A549 (cell line): Measurements from ENCODE around the gene SH3RF3.

Source experiments
- CBX8 ChIP-seq: fragments of 200-600 bp; sonication (generic); IDR thresholded peaks from 2 replicates; pipeline ENCODE4 v1.6.1; 2016
- CEBPB ChIP-seq, 2 experiments: fragments of >200 bp in 1 of 2; sonication (Bioruptor Twin) in 1 of 2; formaldehyde crosslinking in 1 of 2; IDR thresholded peaks; 2 replicates each; pipeline ENCODE4 v1.6.1; 2012 to 2016
- HDAC2 ChIP-seq: fragments of 200-600 bp; sonication (generic); IDR thresholded peaks from 2 replicates; pipeline ENCODE4 v1.6.1; 2016
- RCOR1 ChIP-seq: fragments of 150-350 bp; IDR thresholded peaks from 2 replicates; pipeline ENCODE4 v1.6.1; 2014; ENCODE audit warnings: antibody characterized with exemption, low read length, low read depth
- TF ChIP-seq, protein P1 (sequence below): fragments of >200 bp; sonication (Bioruptor Twin); formaldehyde crosslinking; IDR thresholded peaks from 3 replicates; pipeline ENCODE4 v1.5.1; 2016

- TF ChIP-seq HDAC2 = no peak
- TF ChIP-seq, protein P1, sequence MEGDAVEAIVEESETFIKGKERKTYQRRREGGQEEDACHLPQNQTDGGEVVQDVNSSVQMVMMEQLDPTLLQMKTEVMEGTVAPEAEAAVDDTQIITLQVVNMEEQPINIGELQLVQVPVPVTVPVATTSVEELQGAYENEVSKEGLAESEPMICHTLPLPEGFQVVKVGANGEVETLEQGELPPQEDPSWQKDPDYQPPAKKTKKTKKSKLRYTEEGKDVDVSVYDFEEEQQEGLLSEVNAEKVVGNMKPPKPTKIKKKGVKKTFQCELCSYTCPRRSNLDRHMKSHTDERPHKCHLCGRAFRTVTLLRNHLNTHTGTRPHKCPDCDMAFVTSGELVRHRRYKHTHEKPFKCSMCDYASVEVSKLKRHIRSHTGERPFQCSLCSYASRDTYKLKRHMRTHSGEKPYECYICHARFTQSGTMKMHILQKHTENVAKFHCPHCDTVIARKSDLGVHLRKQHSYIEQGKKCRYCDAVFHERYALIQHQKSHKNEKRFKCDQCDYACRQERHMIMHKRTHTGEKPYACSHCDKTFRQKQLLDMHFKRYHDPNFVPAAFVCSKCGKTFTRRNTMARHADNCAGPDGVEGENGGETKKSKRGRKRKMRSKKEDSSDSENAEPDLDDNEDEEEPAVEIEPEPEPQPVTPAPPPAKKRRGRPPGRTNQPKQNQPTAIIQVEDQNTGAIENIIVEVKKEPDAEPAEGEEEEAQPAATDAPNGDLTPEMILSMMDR = no peak
- no peak for TF ChIP-seq CBX8
- TF ChIP-seq CEBPB (IDR thresholded peaks at IDR 0.05) = no peak
- TF ChIP-seq RCOR1 = no peak
Observed at GRCh38 chr2:109457794-109458193, 328.8 kb downstream of the SH3RF3 start.
